Myocyte (in vitro differentiated cells): ENCODE results near the gene PTMA. TPM values are rescaled to one million over a fixed set of nuclear protein-coding genes. Genes with fewer than 3 reads are reported as not detected.
"Not testable (repeated sequence)": the region's sequence is repeated elsewhere in the genome, so short reads cannot be mapped to it uniquely, and the experiment has no call there.

Experiments
- DNase-seq: peaks from one replicate; pipeline ENCODE4 v3.0.0-alpha.2; 2012; ENCODE audit warnings: low read depth
- total RNA-seq: library from RNA; depleted of rRNA; stranded (reverse); fragments of >200 nt; gene quantifications from 2 replicates; pipeline ENCODE4 v1.2.3, GENCODE V29; 2014

The PTMA gene
- total RNA-seq, 1 donor from 2014 or later = 313 TPM

DNA sequence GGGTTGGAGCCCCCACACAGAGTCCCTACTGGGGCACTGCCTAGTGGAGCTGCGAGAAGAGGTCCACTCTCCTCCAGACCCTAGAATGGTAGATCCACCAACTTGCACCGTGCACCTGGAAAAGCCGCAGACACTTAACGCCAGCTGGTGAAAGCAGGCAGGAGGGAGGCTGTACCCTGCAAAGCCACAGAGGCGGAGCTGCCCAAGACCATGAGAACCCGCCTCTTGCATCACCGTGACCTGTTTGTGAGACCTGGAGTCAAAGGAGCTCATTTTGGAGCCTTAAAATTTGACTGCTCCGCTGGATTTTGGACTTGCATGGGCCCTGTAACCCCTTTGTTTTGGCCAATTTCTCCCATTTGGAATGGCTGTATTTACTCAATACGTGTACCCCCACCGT is 40.7 kb downstream of the PTMA start:
- not testable (repeated sequence) for DNase-seq

DNA sequence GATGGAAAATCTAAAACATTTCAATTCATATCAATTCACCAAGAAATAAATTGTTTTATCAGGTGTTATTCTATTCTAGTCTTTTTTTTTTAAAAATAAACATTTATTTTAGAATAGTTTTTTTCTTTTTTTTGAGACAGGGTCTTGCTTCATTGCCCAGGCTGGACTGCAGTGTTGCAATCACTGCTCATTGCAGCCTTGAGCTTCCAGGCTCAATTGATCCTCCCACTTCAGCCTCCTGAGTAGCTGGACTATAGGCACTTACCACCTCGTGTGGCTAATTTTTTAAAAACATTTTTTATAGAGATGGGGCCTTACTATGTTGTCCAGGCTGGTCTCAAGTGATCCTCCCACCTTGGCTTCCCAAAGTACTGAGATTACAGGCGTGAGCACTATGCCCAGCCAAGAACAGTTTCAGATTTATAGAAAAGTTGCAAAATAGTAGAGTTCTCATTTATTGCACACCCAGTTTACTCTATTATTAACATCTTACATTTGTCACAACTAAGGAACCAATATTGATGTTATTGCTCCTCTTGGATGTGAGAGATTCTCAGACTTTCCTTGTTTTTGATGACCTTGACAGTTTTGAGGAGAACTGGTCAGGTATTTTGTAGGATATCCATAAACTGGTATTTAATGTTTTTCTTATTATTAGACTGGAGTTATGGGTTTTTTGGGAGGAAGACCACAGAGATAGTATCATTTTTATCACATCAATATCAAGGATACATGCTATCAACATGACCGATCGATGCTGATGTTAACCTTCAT is 42.9 kb downstream of the PTMA start:
- DNase-seq = no peak

GRCh38 chr2:231752061-231752460 is 43.7 kb downstream of the PTMA start:
- DNase-seq = peak; percentile 33

GRCh38 chr2:231761735-231762134 is 53.4 kb downstream of the PTMA start:
- no peak for DNase-seq

Other genes starting within 250 kb of the PTMA start
- 148 and 165 TPM in 2 replicates for gene NCL, start 244.0 kb upstream of the PTMA start, total RNA-seq
- gene NMUR1, start 178.1 kb upstream of the PTMA start, total RNA-seq = not detected in 2 replicates
- not detected in 2 replicates for gene TEX44, start 115.7 kb upstream of the PTMA start, total RNA-seq
- 22.2 and 27.4 TPM in 2 replicates for gene PDE6D, start 72.8 kb downstream of the PTMA start, total RNA-seq
- gene COPS7B, start 77.9 kb downstream of the PTMA start, total RNA-seq = 21.4 and 26.5 TPM in 2 replicates
- 0.27 TPM in 1 of 2 replicates, not detected in the other for gene NPPC, start 217.9 kb downstream of the PTMA start, total RNA-seq